DMS153 treated with DMSO at 0.1 percent for 48 hours (cell line): ENCODE data around the gene FALEC.
A peak's percentile ranks its signal among the peaks of the same experiment; 100 is the strongest.

ENCODE experiments used
- DNase-seq: peaks from one replicate; lab custom pipeline; 2025; ENCODE audit not compliant: unreplicated experiment; lab: John Stamatoyannopoulos, UW

Gene FALEC

GRCh38 chr1:150511985-150512660 is 3.4 kb upstream of the FALEC start:
- no peak for DNase-seq

- no peak for DNase-seq
Observed at GRCh38 chr1:150512846-150513245, 2.7 kb upstream of the FALEC start.

- no peak for DNase-seq
Observed at GRCh38 chr1:150513351-150513791, 2.2 kb upstream of the FALEC start.

GRCh38 chr1:150514260-150514659 is 1.3 kb upstream of the FALEC start:
- no peak for DNase-seq

GRCh38 chr1:150514913-150515327 is 632 bp upstream of the FALEC start:
- no peak for DNase-seq

- peak; percentile 66 for DNase-seq
Observed at GRCh38 chr1:150516050-150516591, 569 bp downstream of the FALEC start.

GRCh38 chr1:150516616-150517015 is 1.1 kb downstream of the FALEC start:
- peak; percentile 66 for DNase-seq

- no peak for DNase-seq
Observed at GRCh38 chr1:150521196-150521968, 5.8 kb downstream of the FALEC start.

GRCh38 chr1:150525348-150525747 is 9.8 kb downstream of the FALEC start:
- no peak for DNase-seq

- DNase-seq = no peak
Observed at GRCh38 chr1:150528196-150528595, 12.6 kb downstream of the FALEC start.

GRCh38 chr1:150529017-150529416 is 13.5 kb downstream of the FALEC start:
- DNase-seq = no peak

- DNase-seq = no peak
Observed at GRCh38 chr1:150530491-150531159, 15.1 kb downstream of the FALEC start.

GRCh38 chr1:150532860-150533259 is 17.3 kb downstream of the FALEC start:
- no peak for DNase-seq

GRCh38 chr1:150534002-150534401 is 18.4 kb downstream of the FALEC start:
- no peak for DNase-seq

- no peak for DNase-seq
Observed at GRCh38 chr1:150535511-150536287, 20.1 kb downstream of the FALEC start.

- no peak for DNase-seq
Observed at GRCh38 chr1:150536836-150537731, 21.5 kb downstream of the FALEC start.

GRCh38 chr1:150537732-150538684 is 22.5 kb downstream of the FALEC start:
- no peak for DNase-seq

- DNase-seq = peak; percentile 99
Observed at GRCh38 chr1:150543500-150544143, 28.1 kb downstream of the FALEC start.
